HG03558 (cell line): Measurements from ENCODE around the gene ZNF66.
A peak's percentile ranks its signal among the peaks of the same experiment; 100 is the strongest.
"Not testable (repeated sequence)": the region's sequence is repeated elsewhere in the genome, so short reads cannot be mapped to it uniquely, and the experiment has no call there.

Experiments
- ATAC-seq: cut with Tn5 transposase; IDR thresholded peaks from one replicate; pipeline ENCODE4 v1.9.1; 2021; ENCODE audit warnings: moderate number of reproducible peaks; ENCODE audit not compliant: unreplicated experiment; ENCODE audit errors: extremely low read depth

Gene ZNF66

DNA sequence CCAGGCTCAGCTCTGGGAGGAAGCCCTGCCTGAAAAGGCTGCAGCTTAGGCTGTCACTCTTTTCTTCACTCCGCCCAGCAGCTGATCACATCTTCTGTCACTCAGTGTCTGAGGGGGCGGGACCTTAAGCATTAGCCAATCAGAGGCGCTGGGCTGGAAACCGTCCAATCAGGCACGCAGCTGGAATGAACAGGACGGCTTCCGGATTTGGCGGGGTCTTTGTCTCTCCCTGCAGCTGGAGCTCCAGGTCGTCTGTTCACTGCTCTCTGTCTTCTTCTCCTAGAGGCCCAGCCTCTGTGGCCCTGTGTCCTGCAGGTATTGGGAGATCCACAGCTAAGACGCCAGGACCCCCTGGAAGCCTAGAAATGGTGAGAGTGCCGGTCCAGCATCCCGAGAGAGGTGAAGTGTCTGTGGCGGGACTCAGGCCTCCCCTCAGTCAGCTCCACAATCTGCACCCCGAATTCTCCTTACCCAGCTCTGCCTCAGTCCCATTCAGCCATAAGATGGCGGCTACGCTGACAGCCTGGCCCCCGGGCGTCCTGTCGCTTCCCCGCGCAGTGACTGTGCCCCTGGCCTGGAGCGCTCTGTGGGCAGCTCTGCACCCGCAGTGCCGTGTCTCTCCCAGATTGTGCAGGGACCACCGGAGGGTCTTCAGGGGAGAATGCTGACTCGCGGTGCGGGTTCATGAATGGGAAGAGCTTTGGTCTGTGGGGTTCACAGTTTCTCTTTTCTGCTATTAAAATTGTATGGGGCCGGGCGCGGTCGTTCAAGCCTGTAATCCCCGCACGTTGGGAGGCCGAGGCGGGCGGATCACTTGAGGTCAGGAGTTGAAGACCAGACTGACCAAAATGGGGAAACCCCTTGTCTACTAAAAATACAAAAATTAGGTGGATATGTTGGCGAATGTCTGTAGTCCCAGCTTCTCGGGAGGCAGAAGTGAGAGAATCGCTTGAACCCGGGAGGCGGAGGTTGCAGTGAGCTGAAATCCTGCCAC is at the start of gene ZNF66:
TSS of gene ZNF66 (plus strand) at position 222 of the 994 bp plus-strand sequence. CDS start at position 366, 144 bp downstream.
- ATAC-seq: peak; percentile 85

DNA sequence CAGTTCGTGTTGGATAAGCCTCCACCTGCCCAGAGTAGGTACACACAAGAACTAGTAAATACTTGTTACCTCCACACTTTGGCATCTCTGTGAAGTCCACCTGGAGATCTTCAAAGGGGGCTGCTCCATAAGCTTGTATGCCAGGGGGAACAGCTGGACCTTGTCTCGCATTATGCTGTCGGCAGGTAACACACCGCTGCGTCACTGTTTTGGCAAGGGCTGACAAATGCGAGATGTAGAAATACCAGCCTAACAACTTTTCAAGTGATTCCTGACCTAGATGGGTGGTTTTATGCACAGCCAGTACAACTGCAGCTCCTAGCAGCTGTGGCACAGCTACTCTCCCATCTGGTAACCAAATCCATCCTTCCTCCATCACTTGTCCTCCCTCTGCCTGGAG is 25.9 kb upstream of the ZNF66 start:
- ATAC-seq: not testable (repeated sequence)

- not testable (repeated sequence) for ATAC-seq
These were observed 23.8 kb upstream of the ZNF66 start for GRCh38 chr19:20752291-20752690.

GRCh38 chr19:20769225-20769736 is 6.8 kb upstream of the ZNF66 start:
- not testable (repeated sequence) for ATAC-seq

DNA sequence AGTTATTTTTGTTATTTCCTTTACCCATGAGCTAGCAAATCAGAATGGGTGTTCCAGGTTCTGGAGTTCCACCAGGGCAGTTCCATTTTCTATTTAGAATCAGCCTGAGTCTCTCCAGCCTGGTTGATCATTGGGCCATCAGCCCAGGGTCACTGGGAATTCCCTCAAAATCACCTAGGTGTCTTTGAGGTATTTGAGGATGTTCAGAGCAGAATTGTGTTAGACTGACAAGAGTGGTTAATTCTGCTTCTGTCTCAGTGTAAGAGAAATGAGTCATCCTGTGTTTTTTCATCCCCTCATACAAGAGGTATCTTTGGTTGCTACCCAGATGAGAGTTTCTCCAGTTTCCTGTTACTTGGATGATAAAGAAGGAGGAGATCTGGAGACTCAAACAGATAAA is 11.7 kb downstream of the ZNF66 start:
- ATAC-seq: no peak

DNA sequence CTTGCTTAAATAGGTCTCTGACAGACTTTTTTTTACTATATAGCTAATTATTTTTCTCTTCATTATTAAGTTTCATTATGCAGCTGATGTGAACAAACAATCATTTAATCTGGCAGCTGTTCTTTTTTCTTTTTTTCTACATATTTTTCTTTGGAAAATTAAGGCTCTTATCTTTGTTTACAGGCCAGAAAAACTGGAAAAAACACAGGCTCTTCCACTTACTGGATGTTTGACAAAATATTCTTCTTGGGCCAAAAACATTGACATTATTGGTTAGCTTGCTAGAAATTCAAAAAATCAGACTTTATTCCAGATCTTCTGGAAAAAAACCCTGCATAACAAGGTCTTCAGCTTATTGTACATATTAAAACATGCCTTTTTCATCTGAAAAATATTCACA is 15.7 kb downstream of the ZNF66 start:
- no peak for ATAC-seq

GRCh38 chr19:20806311-20807262 is 30.5 kb downstream of the ZNF66 start:
- not testable (repeated sequence) for ATAC-seq

GRCh38 chr19:20840371-20840770 is 64.3 kb downstream of the ZNF66 start:
- no peak for ATAC-seq
